HepG2 (cell line): ENCODE results near the gene RPS28. TPM values are rescaled to one million over a fixed set of nuclear protein-coding genes. Genes with fewer than 3 reads are reported as not detected.
A peak's percentile ranks its signal among the peaks of the same experiment; 100 is the strongest.

Experiments used
- CBFB ChIP-seq: sonication (generic); formaldehyde crosslinking; IDR thresholded peaks from 2 replicates; pipeline ENCODE4 v1.4.0; 2020; ENCODE audit warnings: missing genetic modification reagents
- FOSL2 ChIP-seq: sonication (generic); formaldehyde crosslinking; IDR thresholded peaks from 2 replicates; pipeline ENCODE4 v1.4.0; 2020; ENCODE audit warnings: missing genetic modification reagents
- HDAC2 ChIP-seq: sonication (generic); formaldehyde crosslinking; IDR thresholded peaks from 2 replicates; pipeline ENCODE4 v1.4.0; 2020; ENCODE audit warnings: missing genetic modification reagents
- HNRNPUL1 ChIP-seq: fragments of 200-400 bp; formaldehyde crosslinking; IDR thresholded peaks from 2 replicates; pipeline ENCODE4 v1.6.1; 2017; ENCODE audit warnings: low read depth, mild to moderate bottlenecking, low read length, moderate library complexity
- KLF15 ChIP-seq: sonication (generic); formaldehyde crosslinking; IDR thresholded peaks from 2 replicates; pipeline ENCODE4 v1.8.1; 2023; ENCODE audit warnings: borderline replicate concordance, mild to moderate bottlenecking, inconsistent platforms, missing genetic modification reagents, mixed read lengths
- KLF16 ChIP-seq, 2 experiments: sonication (generic) in 1 of 2; formaldehyde crosslinking in 1 of 2; IDR thresholded peaks; 2 replicates each; pipeline versions ENCODE4 v1.6.1 to v1.8.0; 2016 to 2023; ENCODE audit warnings: missing genetic modification reagents in 2 of 2, missing compliant biosample characterization in 1 of 2
- KMT2B ChIP-seq: IDR thresholded peaks from 2 replicates; pipeline ENCODE4 v1.6.1; 2016; ENCODE audit warnings: missing genetic modification reagents, missing compliant biosample characterization
- PHB2 ChIP-seq: fragments of 450-650 bp; IDR thresholded peaks from 2 replicates; pipeline ENCODE4 v1.6.1; 2018; ENCODE audit not compliant: partially characterized antibody
- POLR2G ChIP-seq: fragments of 200-400 bp; formaldehyde crosslinking; IDR thresholded peaks from 2 replicates; pipeline ENCODE4 v1.6.1; 2018; ENCODE audit warnings: mild to moderate bottlenecking, low read depth, low read length, moderate library complexity
- RNF2 ChIP-seq: fragments of 450-650 bp; conservative IDR thresholded peaks from 2 replicates; pipeline ENCODE4 v1.6.1; 2016; ENCODE audit warnings: low read depth
- RXRA ChIP-seq: sonication (generic); formaldehyde crosslinking; IDR thresholded peaks from 2 replicates; pipeline ENCODE4 v1.5.1; 2020; ENCODE audit warnings: missing genetic modification reagents
- YEATS4 ChIP-seq: sonication (generic); formaldehyde crosslinking; IDR thresholded peaks from 2 replicates; pipeline ENCODE4 v1.4.0; 2020; ENCODE audit warnings: missing genetic modification reagents, borderline replicate concordance
- ZNF160 ChIP-seq: sonication (generic); formaldehyde crosslinking; IDR thresholded peaks from 2 replicates; pipeline ENCODE4 v1.8.0; 2022; ENCODE audit warnings: mild to moderate bottlenecking, inconsistent platforms, missing genetic modification reagents
- ZNF20 ChIP-seq: sonication (generic); formaldehyde crosslinking; IDR thresholded peaks from 2 replicates; pipeline ENCODE4 v1.4.0; 2020; ENCODE audit warnings: mild to moderate bottlenecking, moderate library complexity, missing genetic modification reagents
- ZNF619 ChIP-seq: sonication (generic); formaldehyde crosslinking; IDR thresholded peaks from 2 replicates; pipeline ENCODE4 v1.4.0; 2020; ENCODE audit warnings: mild to moderate bottlenecking, missing genetic modification reagents
- ZNF709 ChIP-seq: sonication (generic); formaldehyde crosslinking; IDR thresholded peaks from 2 replicates; pipeline ENCODE4 v1.5.0; 2020; ENCODE audit warnings: mild to moderate bottlenecking, missing genetic modification reagents
- ZSCAN9 ChIP-seq: IDR thresholded peaks from 2 replicates; pipeline ENCODE4 v1.6.1; 2016; ENCODE audit warnings: borderline replicate concordance
- polyA plus RNA-seq, 8 experiments: library from polyadenylated mRNA; depleted of rRNA in 3 of 8; stranded (reverse) in 7 of 8; unstranded in 1 of 8; fragments of >200 nt; fragmentation: Illumina TruSeq in 4 of 8; extraction: Trizol in 4 of 8; gene quantifications; 2 replicates each; pipeline versions ENCODE4 v1.2.1 to v1.2.3, GENCODE V29; 2011 to 2016; ENCODE audit warnings: low read depth in 4 of 8, missing spikeins in 1 of 8, mixed read lengths in 1 of 8; ENCODE audit not compliant: insufficient read depth in 1 of 8
- total RNA-seq, 5 experiments: library from RNA; depleted of rRNA; stranded (reverse); fragments of >200 nt; fragmentation: Illumina TruSeq; extraction: Trizol; gene quantifications; 2 replicates each; pipeline ENCODE4 v1.2.3, GENCODE V29; 2016; ENCODE audit warnings: low read depth in 1 of 5
- TF ChIP-seq, protein P1 (sequence below): sonication (generic); formaldehyde crosslinking; IDR thresholded peaks from 2 replicates; pipeline ENCODE4 v1.8.0; 2022; ENCODE audit warnings: missing genetic modification reagents, mild to moderate bottlenecking, borderline replicate concordance
- TF ChIP-seq, protein P2 (sequence below): IDR thresholded peaks from 2 replicates; pipeline ENCODE4 v1.6.1; 2018; ENCODE audit warnings: missing genetic modification reagents
- TF ChIP-seq, protein P3 (sequence below): sonication (generic); formaldehyde crosslinking; IDR thresholded peaks from 2 replicates; pipeline ENCODE4 v1.5.0; 2020; ENCODE audit warnings: missing genetic modification reagents
- TF ChIP-seq, protein P4 (sequence below): sonication (generic); formaldehyde crosslinking; conservative IDR thresholded peaks from 2 replicates; pipeline ENCODE4 v1.4.0; 2020; ENCODE audit warnings: missing genetic modification reagents

RPS28 gene
- total and polyA plus RNA-seq, 2 of the 13 experiments (the other 11 are each of a cell fraction or from before 2014, with no cell fraction given), result 281 to 545 TPM

DNA sequence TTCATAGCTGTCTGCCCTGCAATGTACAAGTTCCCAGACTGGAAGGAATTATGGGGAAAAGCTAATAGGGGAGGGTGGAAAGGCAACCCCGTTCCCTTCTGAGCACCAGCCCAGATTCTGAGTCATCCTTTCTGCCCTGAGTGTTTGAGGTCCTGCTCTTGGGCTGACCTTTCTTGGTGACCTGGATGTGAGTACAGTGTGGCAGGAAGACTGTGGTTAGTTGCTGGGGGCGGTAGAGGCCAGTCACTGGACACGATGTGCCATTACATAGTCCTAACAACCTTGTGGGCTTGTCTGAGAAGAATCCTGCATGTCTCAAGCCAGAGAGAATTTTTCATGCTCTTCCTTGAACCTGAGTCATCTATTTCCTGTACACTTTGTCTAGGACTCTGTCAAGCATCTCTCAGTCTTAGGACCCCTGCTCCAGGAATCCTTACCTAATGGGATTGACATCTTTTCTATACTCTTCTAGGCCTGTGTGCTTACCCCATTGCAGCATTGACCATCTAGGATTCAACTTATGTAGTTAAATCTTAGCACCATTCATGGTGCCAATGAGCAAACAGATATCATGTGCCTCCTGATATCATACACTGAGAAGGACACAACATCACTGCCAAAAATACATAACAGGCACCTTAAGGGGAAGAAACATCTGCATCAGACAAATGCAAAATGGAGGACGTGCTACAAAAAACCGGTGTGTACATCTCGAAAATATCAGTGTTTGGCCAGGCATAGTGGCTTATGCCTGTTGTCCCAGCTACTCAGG lies 34.5 kb downstream of the RPS28 start (continued):
- TF ChIP-seq PHB2 (no peak), CBFB (CRISPR knock-in tag) (0 out of 2 replicates have a peak, but pooled peaks have one; percentile 45), ZNF20 (no peak), POLR2G (no peak), ZSCAN9 (CRISPR knock-in tag) (no peak), KLF15 (CRISPR knock-in tag) (no peak), KMT2B (CRISPR knock-in tag) (no peak), RNF2 (no peak), HDAC2 (CRISPR knock-in tag) (peak; percentile 68; the same call in 1 of the 2 replicates), RXRA (CRISPR knock-in tag) (peak; percentile 83; the same call in 1 of the 2 replicates), KLF16 (CRISPR knock-in tag; IDR thresholded peaks at IDR 0.05) (no peak), FOSL2 (CRISPR knock-in tag) (peak; percentile 97), ZNF619 (CRISPR knock-in tag) (no peak), YEATS4 (CRISPR knock-in tag) (no peak), ZNF160 (CRISPR knock-in tag) (no peak), HNRNPUL1 (no peak), ZNF709 (no peak)
- TF ChIP-seq, protein P1, sequence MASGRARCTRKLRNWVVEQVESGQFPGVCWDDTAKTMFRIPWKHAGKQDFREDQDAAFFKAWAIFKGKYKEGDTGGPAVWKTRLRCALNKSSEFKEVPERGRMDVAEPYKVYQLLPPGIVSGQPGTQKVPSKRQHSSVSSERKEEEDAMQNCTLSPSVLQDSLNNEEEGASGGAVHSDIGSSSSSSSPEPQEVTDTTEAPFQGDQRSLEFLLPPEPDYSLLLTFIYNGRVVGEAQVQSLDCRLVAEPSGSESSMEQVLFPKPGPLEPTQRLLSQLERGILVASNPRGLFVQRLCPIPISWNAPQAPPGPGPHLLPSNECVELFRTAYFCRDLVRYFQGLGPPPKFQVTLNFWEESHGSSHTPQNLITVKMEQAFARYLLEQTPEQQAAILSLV, result 0 out of 2 replicates have a peak, but pooled peaks have one; percentile 1
- TF ChIP-seq, protein P2, sequence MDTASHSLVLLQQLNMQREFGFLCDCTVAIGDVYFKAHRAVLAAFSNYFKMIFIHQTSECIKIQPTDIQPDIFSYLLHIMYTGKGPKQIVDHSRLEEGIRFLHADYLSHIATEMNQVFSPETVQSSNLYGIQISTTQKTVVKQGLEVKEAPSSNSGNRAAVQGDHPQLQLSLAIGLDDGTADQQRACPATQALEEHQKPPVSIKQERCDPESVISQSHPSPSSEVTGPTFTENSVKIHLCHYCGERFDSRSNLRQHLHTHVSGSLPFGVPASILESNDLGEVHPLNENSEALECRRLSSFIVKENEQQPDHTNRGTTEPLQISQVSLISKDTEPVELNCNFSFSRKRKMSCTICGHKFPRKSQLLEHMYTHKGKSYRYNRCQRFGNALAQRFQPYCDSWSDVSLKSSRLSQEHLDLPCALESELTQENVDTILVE, result no peak
- TF ChIP-seq, protein P3, sequence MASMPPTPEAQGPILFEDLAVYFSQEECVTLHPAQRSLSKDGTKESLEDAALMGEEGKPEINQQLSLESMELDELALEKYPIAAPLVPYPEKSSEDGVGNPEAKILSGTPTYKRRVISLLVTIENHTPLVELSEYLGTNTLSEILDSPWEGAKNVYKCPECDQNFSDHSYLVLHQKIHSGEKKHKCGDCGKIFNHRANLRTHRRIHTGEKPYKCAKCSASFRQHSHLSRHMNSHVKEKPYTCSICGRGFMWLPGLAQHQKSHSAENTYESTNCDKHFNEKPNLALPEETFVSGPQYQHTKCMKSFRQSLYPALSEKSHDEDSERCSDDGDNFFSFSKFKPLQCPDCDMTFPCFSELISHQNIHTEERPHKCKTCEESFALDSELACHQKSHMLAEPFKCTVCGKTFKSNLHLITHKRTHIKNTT (CRISPR knock-in tag), result no peak
- TF ChIP-seq, protein P4, sequence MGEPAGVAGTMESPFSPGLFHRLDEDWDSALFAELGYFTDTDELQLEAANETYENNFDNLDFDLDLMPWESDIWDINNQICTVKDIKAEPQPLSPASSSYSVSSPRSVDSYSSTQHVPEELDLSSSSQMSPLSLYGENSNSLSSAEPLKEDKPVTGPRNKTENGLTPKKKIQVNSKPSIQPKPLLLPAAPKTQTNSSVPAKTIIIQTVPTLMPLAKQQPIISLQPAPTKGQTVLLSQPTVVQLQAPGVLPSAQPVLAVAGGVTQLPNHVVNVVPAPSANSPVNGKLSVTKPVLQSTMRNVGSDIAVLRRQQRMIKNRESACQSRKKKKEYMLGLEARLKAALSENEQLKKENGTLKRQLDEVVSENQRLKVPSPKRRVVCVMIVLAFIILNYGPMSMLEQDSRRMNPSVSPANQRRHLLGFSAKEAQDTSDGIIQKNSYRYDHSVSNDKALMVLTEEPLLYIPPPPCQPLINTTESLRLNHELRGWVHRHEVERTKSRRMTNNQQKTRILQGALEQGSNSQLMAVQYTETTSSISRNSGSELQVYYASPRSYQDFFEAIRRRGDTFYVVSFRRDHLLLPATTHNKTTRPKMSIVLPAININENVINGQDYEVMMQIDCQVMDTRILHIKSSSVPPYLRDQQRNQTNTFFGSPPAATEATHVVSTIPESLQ (CRISPR knock-in tag), result no peak
